Fibroblast of lung (primary cell): ENCODE data around the gene LSM7. TPM values are rescaled to one million over a fixed set of nuclear protein-coding genes. Genes with fewer than 3 reads are reported as not detected.
A peak's percentile ranks its signal among the peaks of the same experiment; 100 is the strongest.
"Not testable (repeated sequence)": the region's sequence is repeated elsewhere in the genome, so short reads cannot be mapped to it uniquely, and the experiment has no call there.

Experiments used
- DNase-seq, 2 donors: peaks; one replicate each; pipeline versions ENCODE4 v3.0.0 to v3.0.0-alpha.2; 2010; ENCODE audit warnings: low read depth in 2 of 2
- H2AFZ ChIP-seq: 2 replicates; pipeline ENCODE4 v1.5.1; 2012; ENCODE audit warnings: low read length, control low read depth, inconsistent platforms
- H3K27ac ChIP-seq: 2 replicates; pipeline ENCODE4 v1.5.1; 2011; ENCODE audit warnings: low read length, control low read depth; ENCODE audit not compliant: insufficient read depth
- H3K27me3 ChIP-seq: 2 replicates; pipeline ENCODE4 v1.5.1; 2011; ENCODE audit warnings: mild to moderate bottlenecking, low read length; ENCODE audit not compliant: control insufficient read depth, insufficient read depth
- H3K36me3 ChIP-seq: 2 replicates; pipeline ENCODE4 v1.5.1; 2011; ENCODE audit warnings: low read length; ENCODE audit not compliant: control insufficient read depth, insufficient read depth
- H3K4me1 ChIP-seq: 2 replicates; pipeline ENCODE4 v1.5.1; 2011; ENCODE audit warnings: low read length; ENCODE audit not compliant: control insufficient read depth, insufficient read depth; ENCODE audit errors: extremely low read depth
- H3K4me2 ChIP-seq: 2 replicates; pipeline ENCODE4 v1.5.1; 2011; ENCODE audit warnings: low read length, control low read depth; ENCODE audit not compliant: insufficient read depth; ENCODE audit errors: extremely low read depth
- H3K4me3 ChIP-seq, 4 experiments: fragments of 200-600 bp in 1 of 4; sonication (generic) in 1 of 4; replicated peaks in 1 of 4; 2 replicates each; pipeline ENCODE4 v1.5.1; 2011 to 2016; ENCODE audit warnings: low read length in 4 of 4, low read depth in 3 of 4, mild to moderate bottlenecking in 3 of 4, control low read depth in 2 of 4, inconsistent platforms in 1 of 4, mixed read lengths in 1 of 4; ENCODE audit not compliant: insufficient read depth in 1 of 4; ENCODE audit errors: control extremely low read depth in 1 of 4
- H3K79me2 ChIP-seq: 2 replicates; pipeline ENCODE4 v1.5.1; 2012; ENCODE audit warnings: mild to moderate bottlenecking, low read length, inconsistent platforms; ENCODE audit not compliant: control insufficient read depth, insufficient read depth
- H3K9ac ChIP-seq: 2 replicates; pipeline ENCODE4 v1.5.1; 2011; ENCODE audit warnings: mild to moderate bottlenecking, low read length, control low read depth; ENCODE audit not compliant: insufficient read depth
- H3K9me3 ChIP-seq: 2 replicates; pipeline ENCODE4 v1.5.1; 2012; ENCODE audit warnings: low read depth, low read length; ENCODE audit not compliant: control insufficient read depth, insufficient read depth
- H4K20me1 ChIP-seq: 2 replicates; pipeline ENCODE4 v1.5.1; 2011; ENCODE audit warnings: low read length; ENCODE audit not compliant: control insufficient read depth, insufficient read depth; ENCODE audit errors: extremely low read depth
- EZH2 ChIP-seq: IDR thresholded peaks from 2 replicates; pipeline ENCODE4 v1.5.1; 2012; ENCODE audit warnings: low read length, control low read depth, mild to moderate bottlenecking; ENCODE audit errors: missing control alignments
- polyA plus RNA-seq, 2 donors: library from polyadenylated mRNA; depleted of rRNA in 1 of 2; stranded (reverse) in 1 of 2; unstranded in 1 of 2; fragments of >200 nt; gene quantifications; 2 replicates each; pipeline ENCODE4 v1.2.1, GENCODE V29; 2011 to 2012; ENCODE audit warnings: missing spikeins in 1 of 2
- total RNA-seq: library from RNA; depleted of rRNA; stranded (reverse); fragments of >200 nt; gene quantifications from 2 replicates; pipeline ENCODE4 v1.2.1, GENCODE V29; 2014
- TF ChIP-seq, protein P1 (sequence below), 2 donors: IDR thresholded peaks in 1 of 2; conservative IDR thresholded peaks in 1 of 2; 1 replicate in 1 of 2; 2 replicates in 1 of 2; pipeline ENCODE4 v1.5.1; 2011 to 2012; ENCODE audit warnings: low read length in 2 of 2, control low read depth in 1 of 2, inconsistent platforms in 1 of 2, low read depth in 1 of 2, mild to moderate bottlenecking in 1 of 2

The LSM7 gene
- total and polyA plus RNA-seq, 2 donors (not counting 1 experiment from before 2014, with no cell fraction given), result 43.1 to 182 TPM

DNA sequence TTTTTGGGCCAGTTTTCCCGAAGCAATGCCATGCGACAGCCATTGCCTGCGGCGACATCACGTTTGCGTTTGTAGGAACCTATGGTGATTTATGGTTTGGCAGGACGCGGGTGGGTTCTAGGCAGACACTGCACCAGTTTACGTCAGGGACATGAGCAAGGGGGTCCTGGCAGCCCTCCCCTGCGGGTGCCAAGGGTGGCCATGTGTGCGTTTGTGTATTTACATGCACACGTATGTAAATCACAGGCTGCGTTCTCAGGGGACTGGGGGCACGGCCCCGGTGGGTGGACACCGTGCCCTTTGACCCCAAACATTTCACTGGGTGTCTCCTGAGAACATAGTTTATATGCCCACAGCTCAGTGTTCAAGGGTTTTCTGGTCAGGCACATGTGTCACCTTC is 22.3 kb upstream of the LSM7 start:
- H3K4me3 ChIP-seq, result no peak overlapping the region
- H4K20me1 ChIP-seq, result no peaks in the 10 kb centered on the region
- TF ChIP-seq, protein P1, sequence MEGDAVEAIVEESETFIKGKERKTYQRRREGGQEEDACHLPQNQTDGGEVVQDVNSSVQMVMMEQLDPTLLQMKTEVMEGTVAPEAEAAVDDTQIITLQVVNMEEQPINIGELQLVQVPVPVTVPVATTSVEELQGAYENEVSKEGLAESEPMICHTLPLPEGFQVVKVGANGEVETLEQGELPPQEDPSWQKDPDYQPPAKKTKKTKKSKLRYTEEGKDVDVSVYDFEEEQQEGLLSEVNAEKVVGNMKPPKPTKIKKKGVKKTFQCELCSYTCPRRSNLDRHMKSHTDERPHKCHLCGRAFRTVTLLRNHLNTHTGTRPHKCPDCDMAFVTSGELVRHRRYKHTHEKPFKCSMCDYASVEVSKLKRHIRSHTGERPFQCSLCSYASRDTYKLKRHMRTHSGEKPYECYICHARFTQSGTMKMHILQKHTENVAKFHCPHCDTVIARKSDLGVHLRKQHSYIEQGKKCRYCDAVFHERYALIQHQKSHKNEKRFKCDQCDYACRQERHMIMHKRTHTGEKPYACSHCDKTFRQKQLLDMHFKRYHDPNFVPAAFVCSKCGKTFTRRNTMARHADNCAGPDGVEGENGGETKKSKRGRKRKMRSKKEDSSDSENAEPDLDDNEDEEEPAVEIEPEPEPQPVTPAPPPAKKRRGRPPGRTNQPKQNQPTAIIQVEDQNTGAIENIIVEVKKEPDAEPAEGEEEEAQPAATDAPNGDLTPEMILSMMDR (conservative IDR thresholded peaks at IDR 0.05 in 1 of 2, IDR thresholded peaks at IDR 0.05 in 1 of 2; ENCODE audit: low read depth in 1 of 2, low read length in 2 of 2), result no peak
- no peak for TF ChIP-seq EZH2
- no peak overlapping the region for H2AFZ ChIP-seq
- no peak overlapping the region for H3K9ac ChIP-seq
- H3K9me3 ChIP-seq, result no peaks in the 10 kb centered on the region
- H3K36me3 ChIP-seq, result peaks cover 8% of the 10 kb centered on the region
- no peak overlapping the region for H3K4me2 ChIP-seq
- H3K27me3 ChIP-seq, result no peaks in the 10 kb centered on the region
- H3K4me1 ChIP-seq, result no peaks in the 10 kb centered on the region
- no peak for DNase-seq
- H3K27ac ChIP-seq, result no peak overlapping the region
- no peaks in the 10 kb centered on the region for H3K79me2 ChIP-seq

DNA sequence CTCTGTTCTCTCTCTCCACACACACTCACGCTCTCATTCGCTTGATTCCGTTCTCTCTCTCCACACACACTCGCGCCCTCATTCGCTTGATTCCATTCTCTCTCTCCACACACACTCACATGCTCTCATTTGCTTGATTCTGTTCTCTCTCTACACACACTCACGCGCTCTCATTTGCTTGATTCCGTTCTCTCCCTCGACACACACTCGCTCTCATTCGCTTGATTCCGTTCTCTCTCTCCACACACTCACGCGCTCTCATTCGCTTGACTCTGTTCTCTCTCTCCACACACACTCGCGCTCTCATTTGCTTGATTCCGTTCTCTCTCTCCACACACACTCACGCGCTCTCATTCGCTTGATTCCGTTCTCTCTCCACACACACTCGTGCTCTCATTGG is 21.4 kb upstream of the LSM7 start:
- H3K79me2 ChIP-seq, H3K4me3 ChIP-seq, H3K36me3 ChIP-seq, H4K20me1 ChIP-seq, H3K27ac ChIP-seq, H3K9me3 ChIP-seq, H3K9ac ChIP-seq, H3K4me2 ChIP-seq, H2AFZ ChIP-seq, H3K27me3 ChIP-seq, H3K4me1 ChIP-seq, DNase-seq: not testable (repeated sequence)

DNA sequence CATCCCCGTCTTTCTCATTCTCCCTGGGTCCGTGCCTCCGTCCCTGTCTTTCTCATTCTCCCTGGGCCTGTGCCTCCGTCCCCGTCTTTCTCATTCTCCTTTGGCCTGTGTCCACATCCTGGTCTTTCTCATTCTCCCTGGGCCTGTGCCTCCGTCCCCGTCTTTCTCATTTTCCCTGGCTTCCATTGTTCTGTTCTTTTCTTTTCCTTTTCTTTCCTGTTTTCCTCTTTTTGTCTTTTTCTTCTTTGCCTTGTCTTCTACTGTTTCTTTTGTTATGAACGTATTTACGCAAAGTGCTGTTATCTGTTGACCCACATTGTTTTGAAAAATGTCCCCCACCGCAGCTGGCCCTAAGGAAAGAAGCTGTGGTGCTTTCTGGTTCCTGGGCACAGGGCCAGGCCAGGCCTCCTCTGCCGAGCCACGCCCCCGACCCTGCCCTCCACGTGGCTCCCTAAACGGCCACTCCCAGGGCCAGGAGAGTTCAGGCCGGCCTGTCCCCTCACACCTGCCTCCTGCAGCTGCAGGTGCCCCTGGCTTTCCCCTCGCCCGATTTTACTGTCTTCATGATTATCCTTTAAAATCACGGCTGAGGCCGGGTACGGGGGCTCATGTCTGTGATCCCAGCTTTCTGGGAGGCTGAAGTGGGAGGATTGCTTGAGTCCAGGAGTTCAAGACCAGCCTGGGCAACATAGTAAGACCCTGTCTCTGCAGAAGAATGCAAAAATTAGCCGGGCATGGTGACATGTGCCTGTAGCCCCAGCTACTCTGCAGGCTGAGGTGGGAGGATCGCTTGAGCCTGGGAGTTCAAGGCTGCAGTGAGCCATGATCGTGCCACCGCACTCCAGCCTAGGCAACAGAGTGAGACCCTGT is 17.6 kb upstream of the LSM7 start:
- H3K9me3 ChIP-seq, result no peaks in the 10 kb centered on the region
- H3K4me2 ChIP-seq, result no peak overlapping the region
- DNase-seq, result peak in 1 of 2 donors; percentile 15
- no peak overlapping the region for H2AFZ ChIP-seq
- H3K4me1 ChIP-seq, result no peaks in the 10 kb centered on the region
- no peak overlapping the region for H3K27ac ChIP-seq
- H3K9ac ChIP-seq, result no peak overlapping the region
- H4K20me1 ChIP-seq, result no peaks in the 10 kb centered on the region
- H3K4me3 ChIP-seq, result no peak overlapping the region
- H3K79me2 ChIP-seq, result no peaks in the 10 kb centered on the region
- no peaks in the 10 kb centered on the region for H3K27me3 ChIP-seq
- peaks cover 12% of the 10 kb centered on the region for H3K36me3 ChIP-seq
- TF ChIP-seq, protein P1 (conservative IDR thresholded peaks at IDR 0.05 in 1 of 2, IDR thresholded peaks at IDR 0.05 in 1 of 2; ENCODE audit: low read depth in 1 of 2, low read length in 2 of 2), result no peak
- TF ChIP-seq EZH2, result no peak
